Measurements from ENCODE around the gene BCAS3. TPM values are rescaled to one million over a fixed set of nuclear protein-coding genes. Genes with fewer than 3 reads are reported as not detected.

The BCAS3 gene
- polyA plus RNA-seq, 3 donors: 10.3 to 19.1 (median 14.7) TPM

DNA sequence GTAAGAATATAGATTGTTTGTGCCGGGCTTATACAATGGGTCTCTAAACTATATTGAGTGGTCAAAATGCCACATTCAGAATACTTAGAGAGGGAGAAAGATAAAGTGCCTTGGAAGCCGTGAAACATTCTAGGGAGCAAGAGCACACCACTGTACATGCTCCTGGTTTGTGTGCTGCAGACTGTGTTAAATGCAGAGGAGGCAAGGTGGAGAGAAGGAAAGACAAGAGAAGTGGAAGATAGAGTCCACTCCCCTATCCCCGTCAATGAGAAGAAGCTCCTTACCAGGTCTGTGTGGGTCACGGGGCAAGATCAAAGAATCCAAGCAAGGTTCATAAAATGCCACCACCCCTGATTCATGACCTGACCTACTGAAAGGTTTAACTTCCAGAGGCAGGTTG lies 454.9 kb downstream of the BCAS3 start:
- no peak overlapping the region for H3K4me3 Mint-ChIP-seq
- no peak overlapping the region for H3K9ac ChIP-seq (ENCODE audit: insufficient read depth, low read length, poor library complexity, severe bottlenecking)
- peaks cover 0 to 2% of the 10 kb centered on the region in 2 donors for H3K36me3 Mint-ChIP-seq
- intact Hi-C loops (cut with micrococcal nuclease): no loop called here
- H3K79me2 ChIP-seq (ENCODE audit: insufficient read depth, low read length): no peaks in the 10 kb centered on the region
- WGBS (ENCODE audit: insufficient coverage): 100% methylated on average over 1 of the region's 4 CpGs
- no peak overlapping the region for H3K27ac ChIP-seq (ENCODE audit: low read depth in 1 of 2, low read length in 2 of 2)
- H2AFZ ChIP-seq (ENCODE audit: insufficient read depth, low read depth, low read length, poor library complexity, severe bottlenecking): no peak overlapping the region
- H3K27ac Mint-ChIP-seq: no peak overlapping the region
- no peaks in the 10 kb centered on the region for H3K36me3 ChIP-seq (replicated peaks in 1 of 2; ENCODE audit: control insufficient read depth in 1 of 2, insufficient read depth in 2 of 2, low read length in 2 of 2)
- peaks cover 0 to 2% (median 0%) of the 10 kb centered on the region in 7 donors for H3K9me3 Mint-ChIP-seq
- DNase-seq: no peak
- TF ChIP-seq, protein P1, sequence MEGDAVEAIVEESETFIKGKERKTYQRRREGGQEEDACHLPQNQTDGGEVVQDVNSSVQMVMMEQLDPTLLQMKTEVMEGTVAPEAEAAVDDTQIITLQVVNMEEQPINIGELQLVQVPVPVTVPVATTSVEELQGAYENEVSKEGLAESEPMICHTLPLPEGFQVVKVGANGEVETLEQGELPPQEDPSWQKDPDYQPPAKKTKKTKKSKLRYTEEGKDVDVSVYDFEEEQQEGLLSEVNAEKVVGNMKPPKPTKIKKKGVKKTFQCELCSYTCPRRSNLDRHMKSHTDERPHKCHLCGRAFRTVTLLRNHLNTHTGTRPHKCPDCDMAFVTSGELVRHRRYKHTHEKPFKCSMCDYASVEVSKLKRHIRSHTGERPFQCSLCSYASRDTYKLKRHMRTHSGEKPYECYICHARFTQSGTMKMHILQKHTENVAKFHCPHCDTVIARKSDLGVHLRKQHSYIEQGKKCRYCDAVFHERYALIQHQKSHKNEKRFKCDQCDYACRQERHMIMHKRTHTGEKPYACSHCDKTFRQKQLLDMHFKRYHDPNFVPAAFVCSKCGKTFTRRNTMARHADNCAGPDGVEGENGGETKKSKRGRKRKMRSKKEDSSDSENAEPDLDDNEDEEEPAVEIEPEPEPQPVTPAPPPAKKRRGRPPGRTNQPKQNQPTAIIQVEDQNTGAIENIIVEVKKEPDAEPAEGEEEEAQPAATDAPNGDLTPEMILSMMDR (IDR thresholded peaks at IDR 0.05): no peak
- no peaks in the 10 kb centered on the region for H3K9me3 ChIP-seq (replicated peaks in 1 of 2; ENCODE audit: control insufficient read depth in 1 of 2, insufficient read depth in 1 of 2, low read length in 2 of 2)
- peaks cover 37% of the 10 kb centered on the region for H3K4me1 Mint-ChIP-seq
- H3K4me1 ChIP-seq (ENCODE audit: control insufficient read depth in 1 of 2, insufficient read depth in 2 of 2, low read length in 2 of 2): peaks cover 34% of the 10 kb centered on the region in 2 donors
- no peaks in the 10 kb centered on the region for H4K20me1 ChIP-seq (ENCODE audit: insufficient read depth, low read length)
- no peak overlapping the region for H3K4me3 ChIP-seq (replicated peaks in 1 of 3; ENCODE audit: low read depth in 2 of 3, low read length in 3 of 3)
- no peaks in the 10 kb centered on the region for H3K27me3 ChIP-seq (ENCODE audit: control insufficient read depth in 2 of 2, insufficient read depth in 2 of 2, low read length in 2 of 2)
- H3K4me2 ChIP-seq (replicated peaks; ENCODE audit: extremely low read depth, low read length, poor library complexity, severe bottlenecking): no peak overlapping the region
- peaks cover 0 to 3% (median 2%) of the 10 kb centered on the region in 3 donors for H3K27me3 Mint-ChIP-seq (ENCODE audit: low read depth in 3 of 3)

DNA sequence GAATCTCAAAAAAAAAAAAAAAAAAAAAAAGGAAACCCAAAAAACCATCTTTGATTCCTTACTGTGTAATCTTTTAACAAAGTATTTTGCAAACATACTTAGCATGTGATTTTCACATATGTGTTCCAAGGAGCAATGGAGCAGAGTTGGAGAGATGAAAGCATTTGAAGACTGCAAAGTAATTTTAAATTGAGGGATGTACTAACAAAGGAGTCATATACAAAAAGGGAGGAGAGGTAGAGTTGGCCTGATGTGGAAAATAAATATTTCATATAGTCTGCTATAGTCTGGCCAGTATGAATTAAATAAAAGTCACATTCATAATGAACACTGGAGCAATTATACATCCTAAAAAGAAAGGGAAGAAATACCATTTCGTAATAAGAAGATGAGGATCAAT lies 456.2 kb downstream of the BCAS3 start:
- WGBS (ENCODE audit: insufficient coverage): no CpG with 5 or more reads among the region's 1 CpG
- Mint-ChIP-seq H3K4me1 (peaks cover 31% of the 10 kb centered on the region), H3K4me3 (no peak overlapping the region), H3K27me3 (ENCODE audit: low read depth in 3 of 3) (peaks cover 0 to 3% (median 2%) of the 10 kb centered on the region in 3 donors), H3K9me3 (peaks cover 0 to 1% (median 0%) of the 10 kb centered on the region in 7 donors), H3K36me3 (peaks cover 0 to 2% of the 10 kb centered on the region in 2 donors), H3K27ac (no peak overlapping the region)
- Histone ChIP-seq H4K20me1 (ENCODE audit: insufficient read depth, low read length) (no peaks in the 10 kb centered on the region), H3K4me1 (ENCODE audit: control insufficient read depth in 1 of 2, insufficient read depth in 2 of 2, low read length in 2 of 2) (peaks cover 23 to 28% of the 10 kb centered on the region in 2 donors), H3K27me3 (ENCODE audit: control insufficient read depth in 2 of 2, insufficient read depth in 2 of 2, low read length in 2 of 2) (no peaks in the 10 kb centered on the region), H3K79me2 (ENCODE audit: insufficient read depth, low read length) (no peaks in the 10 kb centered on the region), H3K4me2 (replicated peaks; ENCODE audit: extremely low read depth, low read length, poor library complexity, severe bottlenecking) (no peak overlapping the region), H3K36me3 (replicated peaks in 1 of 2; ENCODE audit: control insufficient read depth in 1 of 2, insufficient read depth in 2 of 2, low read length in 2 of 2) (no peaks in the 10 kb centered on the region), H3K4me3 (replicated peaks in 1 of 3; ENCODE audit: low read depth in 2 of 3, low read length in 3 of 3) (no peak overlapping the region), H3K9ac (ENCODE audit: insufficient read depth, low read length, poor library complexity, severe bottlenecking) (no peak overlapping the region), H3K9me3 (replicated peaks in 1 of 2; ENCODE audit: control insufficient read depth in 1 of 2, insufficient read depth in 1 of 2, low read length in 2 of 2) (no peaks in the 10 kb centered on the region), H2AFZ (ENCODE audit: insufficient read depth, low read depth, low read length, poor library complexity, severe bottlenecking) (no peak overlapping the region), H3K27ac (ENCODE audit: low read depth in 1 of 2, low read length in 2 of 2) (no peak overlapping the region)
- no peak for DNase-seq
- intact Hi-C loops (cut with micrococcal nuclease): no loop called here
- TF ChIP-seq, protein P1 (IDR thresholded peaks at IDR 0.05): no peak

Data from CD14-positive monocyte (primary cell).